HG03066 (cell line): Measurements from ENCODE around the gene SERPINA3.
"Not testable (repeated sequence)": the region's sequence is repeated elsewhere in the genome, so short reads cannot be mapped to it uniquely, and the experiment has no call there.

ENCODE experiments used
- ATAC-seq: cut with Tn5 transposase; IDR thresholded peaks from one replicate; pipeline ENCODE4 v1.9.1; 2021; ENCODE audit warnings: low read depth; ENCODE audit not compliant: unreplicated experiment

The SERPINA3 gene

GRCh38 chr14:94630396-94630795 lies 18.2 kb downstream of the SERPINA3 start:
- ATAC-seq = no peak

GRCh38 chr14:94631050-94631449 lies 18.9 kb downstream of the SERPINA3 start:
- ATAC-seq = no peak

GRCh38 chr14:94631536-94632304 lies 19.5 kb downstream of the SERPINA3 start:
- ATAC-seq = no peak

- no peak for ATAC-seq
Observed at GRCh38 chr14:94632305-94632590, 20.1 kb downstream of the SERPINA3 start.

GRCh38 chr14:94633121-94633520 lies 20.9 kb downstream of the SERPINA3 start:
- ATAC-seq = no peak

- ATAC-seq = no peak
Observed at GRCh38 chr14:94635154-94635553, 23.0 kb downstream of the SERPINA3 start.

GRCh38 chr14:94636744-94637412 lies 24.7 kb downstream of the SERPINA3 start:
- ATAC-seq = no peak

- not testable (repeated sequence) for ATAC-seq
Observed at GRCh38 chr14:94637814-94638213, 25.6 kb downstream of the SERPINA3 start.

GRCh38 chr14:94638339-94638738 lies 26.1 kb downstream of the SERPINA3 start:
- ATAC-seq = no peak

- ATAC-seq = no peak
Observed at GRCh38 chr14:94638961-94639817, 27.0 kb downstream of the SERPINA3 start.

GRCh38 chr14:94640721-94641631 lies 28.8 kb downstream of the SERPINA3 start:
- no peak for ATAC-seq

GRCh38 chr14:94641632-94641955 lies 29.4 kb downstream of the SERPINA3 start:
- no peak for ATAC-seq

GRCh38 chr14:94643316-94644101 lies 31.3 kb downstream of the SERPINA3 start:
- no peak for ATAC-seq

- no peak for ATAC-seq
Observed at GRCh38 chr14:94644102-94644535, 31.9 kb downstream of the SERPINA3 start.

GRCh38 chr14:94646066-94646465 lies 33.9 kb downstream of the SERPINA3 start:
- no peak for ATAC-seq

- no peak for ATAC-seq
Observed at GRCh38 chr14:94646481-94646880, 34.3 kb downstream of the SERPINA3 start.

- no peak for ATAC-seq
Observed at GRCh38 chr14:94648801-94649200, 36.6 kb downstream of the SERPINA3 start.

- ATAC-seq = no peak
Observed at GRCh38 chr14:94649543-94650443, 37.6 kb downstream of the SERPINA3 start.

GRCh38 chr14:94650444-94650775 lies 38.2 kb downstream of the SERPINA3 start:
- no peak for ATAC-seq
